ENCODE results near the gene FGF3.
"Not testable (repeated sequence)": the region's sequence is repeated elsewhere in the genome, so short reads cannot be mapped to it uniquely, and the experiment has no call there.

FGF3 gene

GRCh38 chr11:69801513-69802335 is 17.5 kb downstream of the FGF3 start:
- peak; percentile 66 for DNase-seq

DNA sequence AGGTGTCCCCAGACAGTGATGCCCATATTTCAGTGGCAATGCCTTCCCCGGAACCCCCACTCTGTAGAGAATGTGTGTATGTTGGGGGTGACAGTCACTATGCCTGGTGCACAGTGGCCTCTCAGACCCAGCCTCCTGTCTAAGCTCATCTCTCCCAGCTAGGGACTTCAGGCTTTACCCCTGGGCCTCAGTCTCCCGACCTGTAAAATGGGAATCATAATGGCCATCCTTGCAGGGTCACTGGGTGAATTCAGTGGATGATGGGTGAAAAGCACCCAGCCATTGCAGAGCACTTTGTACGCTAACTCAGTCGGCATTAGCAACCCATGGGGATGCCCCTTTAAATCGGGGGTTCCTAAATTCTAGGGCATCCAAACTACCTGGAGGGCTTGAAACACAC is 18.9 kb downstream of the FGF3 start:
- no peak for DNase-seq

- peak; percentile 69 for DNase-seq
Measured at GRCh38 chr11:69799582-69799981, 19.6 kb downstream of the FGF3 start.

DNA sequence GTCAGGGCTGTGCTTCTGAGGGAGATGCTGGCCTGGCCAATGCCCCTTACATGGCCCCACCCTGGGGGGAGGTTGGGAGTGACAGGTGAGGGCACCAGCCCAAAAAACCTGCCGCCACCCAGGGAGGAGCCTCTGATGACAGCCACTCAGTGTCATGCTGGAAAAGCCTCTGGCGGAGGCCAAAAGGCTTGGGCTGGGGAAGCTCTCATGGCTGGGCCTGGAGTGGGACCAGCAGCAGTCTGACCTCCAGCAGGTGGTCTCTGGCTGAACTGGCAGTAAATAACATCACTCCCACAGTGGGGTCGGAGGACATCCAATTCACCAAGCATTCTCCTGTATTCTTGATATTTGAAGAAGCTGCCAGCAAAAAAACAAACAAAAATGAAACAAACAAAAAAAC is 20.1 kb downstream of the FGF3 start:
- no peak for DNase-seq

DNA sequence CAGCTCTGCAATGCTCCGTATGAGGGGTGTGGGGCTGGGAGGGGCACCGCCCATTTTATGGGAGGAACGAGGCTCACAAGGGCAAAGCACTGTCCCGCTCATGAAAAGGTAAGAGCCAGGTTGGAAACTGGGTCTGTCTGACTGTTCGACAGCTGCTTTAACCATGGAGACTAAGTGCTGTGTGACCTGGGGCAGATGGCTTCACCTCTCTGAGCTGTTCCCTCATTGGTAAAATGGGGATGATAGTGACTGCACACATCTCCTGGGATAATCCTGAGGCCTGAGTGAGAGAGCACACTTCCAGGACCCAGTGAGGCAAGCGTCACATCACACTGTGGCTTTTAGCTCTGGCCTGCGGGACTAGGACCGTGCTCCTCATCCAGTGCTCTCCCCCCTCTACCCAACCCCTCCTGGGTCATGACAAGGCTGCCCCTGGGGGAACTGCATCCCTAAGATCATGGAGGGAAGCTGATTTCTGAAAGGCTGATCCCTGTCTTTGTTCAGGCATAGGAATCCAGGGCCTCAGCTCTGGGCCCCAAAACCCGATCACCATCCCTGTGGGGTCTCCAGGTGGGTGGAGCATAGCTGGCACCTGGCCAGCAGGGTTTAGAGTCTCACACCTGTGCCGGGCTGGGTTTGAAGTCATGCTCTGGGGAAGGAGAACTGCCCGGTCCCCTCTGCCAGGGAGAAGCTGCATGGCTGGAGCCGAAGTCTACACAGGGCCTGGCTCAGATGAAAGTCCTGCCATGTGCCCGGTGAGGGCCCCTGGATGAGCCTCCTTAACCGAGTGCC is 21.3 kb downstream of the FGF3 start:
- DNase-seq = no peak

GRCh38 chr11:69797156-69797555 is 22.1 kb downstream of the FGF3 start:
- no peak for DNase-seq

DNA sequence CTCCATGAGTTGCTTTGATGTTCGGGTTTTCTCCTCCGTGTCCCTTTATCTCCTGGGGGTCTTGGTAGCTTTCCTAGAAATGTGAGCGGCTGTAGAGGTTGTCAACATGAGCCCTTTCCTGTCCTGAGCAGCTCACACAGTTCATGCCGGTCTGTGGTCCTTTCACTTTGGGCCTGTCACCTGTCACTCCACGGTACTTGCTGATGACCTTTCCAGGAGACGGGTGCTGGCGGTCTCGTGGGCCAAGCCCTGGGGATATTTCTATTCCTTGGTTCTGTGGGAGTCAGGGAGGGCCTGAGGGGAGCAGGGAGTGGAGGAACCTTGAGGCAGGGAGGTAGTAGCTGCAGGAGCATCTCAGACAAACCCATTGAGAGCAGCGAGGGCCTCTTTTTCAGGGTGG is 23.2 kb downstream of the FGF3 start:
- DNase-seq = no peak

DNA sequence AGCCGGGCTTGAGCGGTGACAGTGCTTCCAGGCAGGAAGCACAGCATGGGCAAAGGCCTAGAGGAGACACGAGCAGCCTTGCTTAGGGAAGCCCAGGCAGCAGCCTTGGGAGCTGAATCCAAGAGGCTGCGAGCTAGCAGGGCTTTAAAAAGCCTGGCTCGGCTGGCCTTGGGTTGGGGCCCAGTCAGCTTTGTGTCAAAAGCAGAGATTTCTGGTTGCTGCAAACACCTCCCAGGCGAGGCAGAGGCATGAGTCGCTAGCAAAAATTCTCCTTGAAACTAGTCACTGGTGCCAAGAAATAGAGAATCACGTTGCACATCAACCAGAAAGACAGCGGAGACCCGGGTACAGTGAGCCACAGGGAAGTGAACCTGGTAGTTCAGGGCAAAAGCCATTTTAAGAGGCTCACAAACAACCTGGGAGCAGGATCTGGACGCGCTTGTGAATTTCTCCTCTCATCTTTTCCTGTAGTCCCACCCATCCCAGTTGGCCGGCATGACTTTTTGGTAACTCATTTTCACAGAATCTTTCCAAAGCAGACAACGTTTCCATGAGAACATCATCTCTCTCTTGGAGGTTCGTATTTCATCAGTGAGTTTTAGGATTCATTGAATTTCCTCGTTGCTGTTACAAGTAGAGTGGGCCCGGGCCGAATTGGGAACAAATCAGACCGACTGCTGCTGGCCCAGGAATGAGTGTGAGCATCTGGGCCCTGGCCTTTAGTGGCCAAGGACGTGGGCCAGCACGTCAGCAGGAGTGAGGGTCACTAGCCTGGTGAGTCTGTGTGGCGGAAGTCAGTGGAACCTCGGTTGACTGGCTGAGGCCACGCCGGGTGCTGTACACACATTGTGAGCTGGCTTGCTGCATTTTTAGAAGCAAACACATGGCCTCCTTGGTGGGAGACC is 27.7 kb downstream of the FGF3 start:
- DNase-seq = no peak

GRCh38 chr11:69788956-69789355 is 30.3 kb downstream of the FGF3 start:
- no peak for DNase-seq

GRCh38 chr11:69787906-69788305 is 31.3 kb downstream of the FGF3 start:
- no peak for DNase-seq

GRCh38 chr11:69787457-69787856 is 31.8 kb downstream of the FGF3 start:
- DNase-seq = no peak

DNA sequence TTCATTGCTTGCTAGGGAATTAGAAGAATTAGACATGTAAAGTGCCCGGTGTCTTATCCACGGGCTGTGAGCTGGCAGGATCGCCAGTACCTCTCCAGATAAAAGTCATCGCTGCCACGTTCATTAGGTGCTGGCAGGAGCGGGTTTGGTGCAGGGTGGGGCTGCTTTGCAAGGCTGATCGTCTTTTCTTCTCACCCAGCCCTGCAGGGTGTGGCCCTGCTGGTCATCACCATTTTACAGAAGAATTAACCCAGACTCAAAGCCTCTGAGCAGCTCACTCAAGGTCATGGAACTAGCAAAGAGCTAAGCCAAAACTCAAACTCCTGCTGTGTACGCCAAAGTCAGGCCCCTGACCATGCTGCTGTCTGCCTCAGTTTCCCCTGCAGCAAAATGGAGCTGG is 38.0 kb downstream of the FGF3 start:
- DNase-seq = no peak

- DNase-seq = no peak
Measured at GRCh38 chr11:69778373-69778772, 40.8 kb downstream of the FGF3 start.

GRCh38 chr11:69775163-69775755 is 44.0 kb downstream of the FGF3 start, which contains the start of gene FGF4:
Gene FGF4 (minus strand): TSS chr11:69775341. CDS start chr11:69775084, 257 bp downstream.
- no peak for DNase-seq

DNA sequence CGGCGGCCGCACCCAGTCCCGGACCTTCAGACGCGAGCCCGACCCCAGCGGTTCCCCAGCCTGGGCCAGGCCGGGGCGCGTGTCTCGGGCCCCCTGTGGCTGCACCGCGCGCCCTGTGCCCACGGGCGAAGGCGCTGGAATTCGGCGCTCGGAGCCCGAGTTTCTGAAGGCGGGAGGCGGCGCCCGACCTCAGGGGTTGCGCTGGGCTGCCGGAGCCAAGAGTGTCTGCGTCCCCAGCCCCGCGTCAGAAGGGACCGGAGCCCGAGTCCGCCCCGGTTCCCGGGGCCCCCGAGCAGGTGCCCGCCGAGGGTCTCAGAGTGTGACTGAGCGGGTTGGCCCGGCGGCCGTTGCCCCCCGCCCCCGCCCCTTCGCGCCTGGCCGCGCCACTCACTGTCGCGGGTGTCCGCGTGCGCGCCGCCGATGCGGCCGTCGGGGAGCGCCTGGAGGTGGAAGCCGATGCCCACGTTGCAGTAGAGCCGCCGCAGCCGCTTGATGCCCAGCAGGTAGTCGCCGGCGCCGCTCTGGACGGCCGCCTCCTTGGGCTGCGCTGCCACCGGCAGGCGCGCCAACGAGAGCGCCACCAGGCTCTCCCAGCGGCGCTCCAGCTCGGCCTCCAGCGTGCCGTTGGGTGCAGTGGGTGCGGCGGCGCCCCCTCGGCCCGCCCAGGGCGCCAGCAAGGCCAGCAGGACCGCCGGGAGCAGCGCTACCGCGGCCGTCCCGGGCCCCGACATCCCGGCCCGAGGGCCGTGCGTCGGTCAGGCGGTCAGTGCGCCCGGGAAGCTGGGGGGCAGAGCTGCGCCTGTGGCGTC is 44.7 kb downstream of the FGF3 start:
- DNase-seq = no peak

DNA sequence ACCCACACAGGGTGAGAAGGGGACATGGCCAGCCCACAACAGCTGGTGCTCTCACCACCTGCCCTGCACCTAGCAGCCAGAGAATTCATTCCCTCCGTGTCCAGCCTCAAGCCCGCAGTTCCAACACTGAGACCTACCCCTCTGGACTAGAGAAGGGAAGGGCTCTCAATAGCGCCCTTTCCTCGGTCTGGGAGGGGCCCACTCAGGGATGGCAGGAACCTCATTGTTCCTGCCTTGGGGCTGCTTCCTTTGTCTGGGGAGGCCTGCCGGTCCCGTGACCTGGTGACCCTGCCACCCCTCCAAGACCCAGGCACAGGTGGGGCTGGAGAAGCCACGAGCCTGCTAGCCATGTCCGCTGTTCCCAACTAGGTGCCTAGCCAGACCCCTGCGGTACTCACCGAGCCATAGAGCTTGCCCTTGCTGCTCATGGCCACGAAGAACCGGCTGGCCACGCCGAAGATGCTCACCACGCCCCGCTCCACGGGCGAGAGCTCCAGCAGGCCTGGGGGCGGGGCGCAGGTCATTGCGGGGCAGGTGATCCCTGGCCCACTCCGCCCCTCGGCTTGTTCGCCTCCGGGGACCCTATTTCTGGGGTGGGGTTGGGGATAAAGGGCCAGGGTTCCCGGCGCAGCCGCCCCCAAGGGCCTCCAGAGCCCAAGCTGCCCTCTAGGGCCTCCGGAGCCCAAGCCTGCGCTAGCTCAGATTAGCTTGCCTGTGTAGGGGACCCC is 45.4 kb downstream of the FGF3 start:
- no peak for DNase-seq

- DNase-seq = no peak
Measured at GRCh38 chr11:69771466-69771865, 47.8 kb downstream of the FGF3 start.

DNA sequence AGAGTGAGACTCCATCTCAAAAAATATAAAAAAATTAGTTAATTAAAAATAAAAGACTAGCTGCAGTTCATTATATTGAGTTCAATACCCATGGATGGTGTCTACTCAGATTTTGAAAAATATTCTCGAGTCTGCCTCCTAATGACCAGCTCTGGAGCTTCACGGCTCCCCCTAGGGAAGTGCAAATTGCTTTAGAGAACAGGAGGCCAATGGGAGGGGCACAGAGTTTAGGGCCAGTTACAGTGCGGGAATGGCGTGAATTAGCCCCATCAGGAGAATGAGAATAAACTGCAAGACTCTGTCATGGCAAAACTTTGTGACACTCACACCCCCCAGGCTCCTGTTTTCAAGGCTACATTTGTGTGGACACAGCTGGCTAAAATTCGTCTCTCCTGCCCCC is 48.7 kb downstream of the FGF3 start:
- peak; percentile 46 for DNase-seq

DNA sequence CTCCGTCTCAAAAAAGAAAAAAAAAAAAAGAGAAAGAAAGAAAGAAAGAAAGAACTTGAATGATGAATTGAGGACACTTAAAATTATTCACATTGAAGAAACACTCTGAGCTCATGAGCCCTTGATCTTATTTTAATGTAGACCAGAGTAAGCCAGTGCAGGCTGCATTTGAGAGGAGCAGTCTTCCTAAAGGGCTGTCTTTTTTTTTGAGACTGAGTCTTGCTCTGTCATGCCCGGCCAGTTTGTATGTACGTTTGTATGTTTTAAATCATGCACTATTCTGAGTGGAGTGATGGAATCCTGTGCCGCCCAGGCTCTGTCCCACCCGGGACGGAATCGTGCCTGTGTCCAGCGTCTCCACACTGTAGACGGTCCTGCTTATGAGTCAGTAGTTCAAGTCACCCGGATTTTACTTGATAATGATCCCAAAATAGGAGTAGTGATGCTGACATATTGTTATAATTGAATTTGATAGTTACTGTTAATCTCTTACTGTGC is 53.7 kb downstream of the FGF3 start:
- DNase-seq = no peak

- not testable (repeated sequence) for DNase-seq
Measured at GRCh38 chr11:69764918-69765317, 54.3 kb downstream of the FGF3 start.

GRCh38 chr11:69760319-69760718 is 58.9 kb downstream of the FGF3 start:
- no peak for DNase-seq

Measured in OCI-M1 (cell line).